Measurements from ENCODE around the gene CELA2A.
"Not testable (repeated sequence)": the region's sequence is repeated elsewhere in the genome, so short reads cannot be mapped to it uniquely, and the experiment has no call there.

- not testable (repeated sequence) for TF ChIP-seq CEBPB, CTCF, EP300 (IDR thresholded peaks at IDR 0.05)
These were observed 10.6 kb downstream of the CELA2A start for GRCh38 chr1:15466955-15467625.

Measured in A549 (cell line).